GM12801 (cell line): ENCODE measurements around the gene PLEKHA6.

ENCODE experiments used
- TF ChIP-seq, protein P1 (sequence below): IDR thresholded peaks from one replicate; pipeline ENCODE4 v1.5.1; 2011; ENCODE audit warnings: control low read depth; ENCODE audit not compliant: insufficient read length; ENCODE audit errors: extremely low read depth

PLEKHA6 gene

DNA sequence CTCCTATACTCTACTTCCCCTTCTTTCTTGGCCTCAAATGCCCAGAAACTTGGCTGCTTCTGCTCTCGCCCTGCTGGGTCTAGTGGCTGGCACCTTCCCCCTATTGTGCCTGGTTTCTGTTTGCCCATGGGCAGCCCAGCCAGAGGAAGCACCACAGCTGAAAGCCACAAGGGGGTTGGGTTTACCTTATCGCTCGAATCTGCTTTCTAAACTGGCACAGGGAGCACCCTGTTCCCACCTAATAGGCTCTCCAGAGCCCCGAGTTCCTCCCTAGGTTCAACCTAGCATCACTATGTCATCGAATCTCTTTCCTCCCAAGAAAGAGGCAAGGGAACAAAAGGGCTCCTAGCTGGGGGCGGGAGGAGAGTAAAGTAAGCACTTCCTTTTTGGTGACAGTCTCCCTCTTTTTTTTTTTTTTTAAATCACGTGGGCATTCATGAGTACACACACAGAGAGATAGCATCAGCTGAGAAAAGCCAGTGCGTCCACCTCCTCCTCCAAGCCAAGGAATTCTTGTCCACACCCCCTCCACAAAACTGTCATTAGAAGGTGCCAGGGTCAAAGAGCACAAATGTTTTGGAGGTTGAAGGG lies 72.8 kb downstream of the PLEKHA6 start:
- TF ChIP-seq, protein P1, sequence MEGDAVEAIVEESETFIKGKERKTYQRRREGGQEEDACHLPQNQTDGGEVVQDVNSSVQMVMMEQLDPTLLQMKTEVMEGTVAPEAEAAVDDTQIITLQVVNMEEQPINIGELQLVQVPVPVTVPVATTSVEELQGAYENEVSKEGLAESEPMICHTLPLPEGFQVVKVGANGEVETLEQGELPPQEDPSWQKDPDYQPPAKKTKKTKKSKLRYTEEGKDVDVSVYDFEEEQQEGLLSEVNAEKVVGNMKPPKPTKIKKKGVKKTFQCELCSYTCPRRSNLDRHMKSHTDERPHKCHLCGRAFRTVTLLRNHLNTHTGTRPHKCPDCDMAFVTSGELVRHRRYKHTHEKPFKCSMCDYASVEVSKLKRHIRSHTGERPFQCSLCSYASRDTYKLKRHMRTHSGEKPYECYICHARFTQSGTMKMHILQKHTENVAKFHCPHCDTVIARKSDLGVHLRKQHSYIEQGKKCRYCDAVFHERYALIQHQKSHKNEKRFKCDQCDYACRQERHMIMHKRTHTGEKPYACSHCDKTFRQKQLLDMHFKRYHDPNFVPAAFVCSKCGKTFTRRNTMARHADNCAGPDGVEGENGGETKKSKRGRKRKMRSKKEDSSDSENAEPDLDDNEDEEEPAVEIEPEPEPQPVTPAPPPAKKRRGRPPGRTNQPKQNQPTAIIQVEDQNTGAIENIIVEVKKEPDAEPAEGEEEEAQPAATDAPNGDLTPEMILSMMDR = no peak

- TF ChIP-seq, protein P1 = no peak
These were observed 73.4 kb downstream of the PLEKHA6 start for GRCh38 chr1:204286315-204286714.

DNA sequence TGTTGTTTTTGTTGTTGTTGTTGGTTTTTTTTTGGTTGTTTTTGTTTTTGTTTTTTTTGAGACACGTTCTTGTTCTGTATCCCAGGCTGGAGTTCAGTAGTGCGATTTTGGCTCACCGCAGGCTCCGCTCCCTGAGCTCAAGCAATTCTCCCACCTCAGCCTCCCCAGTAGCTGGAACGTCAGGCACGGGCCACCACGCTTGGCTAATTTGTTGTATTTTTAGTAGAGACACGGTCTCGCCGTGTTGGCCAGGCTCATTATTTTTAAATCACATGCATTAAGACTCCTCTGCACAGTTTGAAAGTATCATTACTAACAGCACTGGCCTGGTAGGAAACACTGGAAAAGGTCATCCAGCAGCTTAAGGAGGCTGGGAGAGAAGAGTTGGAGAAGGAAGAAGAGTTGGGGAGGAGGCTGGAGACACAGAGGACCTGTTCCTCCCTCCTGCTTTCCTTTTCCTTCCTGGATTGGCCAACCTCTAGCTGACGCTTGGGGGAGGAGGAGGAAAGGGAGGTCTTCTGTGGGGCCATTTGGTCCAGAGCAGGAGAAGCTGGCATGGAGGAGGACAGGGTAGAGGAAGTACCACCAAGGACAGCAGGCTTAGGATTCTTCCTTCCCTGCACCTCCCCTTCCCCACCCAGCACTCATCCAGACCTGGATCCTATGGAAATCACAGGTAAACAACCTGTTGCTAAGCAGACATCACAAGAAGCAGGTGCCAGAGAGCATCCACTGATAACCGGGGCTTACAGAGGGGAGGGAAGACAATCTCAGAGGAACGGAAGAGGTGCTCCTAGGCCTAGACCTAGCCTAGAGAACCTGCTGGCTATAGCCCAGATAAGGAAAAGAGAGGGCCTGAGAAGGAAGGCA lies 74.1 kb downstream of the PLEKHA6 start:
- TF ChIP-seq, protein P1 = no peak

- TF ChIP-seq, protein P1 = no peak
These were observed 74.8 kb downstream of the PLEKHA6 start for GRCh38 chr1:204284929-204285328.

DNA sequence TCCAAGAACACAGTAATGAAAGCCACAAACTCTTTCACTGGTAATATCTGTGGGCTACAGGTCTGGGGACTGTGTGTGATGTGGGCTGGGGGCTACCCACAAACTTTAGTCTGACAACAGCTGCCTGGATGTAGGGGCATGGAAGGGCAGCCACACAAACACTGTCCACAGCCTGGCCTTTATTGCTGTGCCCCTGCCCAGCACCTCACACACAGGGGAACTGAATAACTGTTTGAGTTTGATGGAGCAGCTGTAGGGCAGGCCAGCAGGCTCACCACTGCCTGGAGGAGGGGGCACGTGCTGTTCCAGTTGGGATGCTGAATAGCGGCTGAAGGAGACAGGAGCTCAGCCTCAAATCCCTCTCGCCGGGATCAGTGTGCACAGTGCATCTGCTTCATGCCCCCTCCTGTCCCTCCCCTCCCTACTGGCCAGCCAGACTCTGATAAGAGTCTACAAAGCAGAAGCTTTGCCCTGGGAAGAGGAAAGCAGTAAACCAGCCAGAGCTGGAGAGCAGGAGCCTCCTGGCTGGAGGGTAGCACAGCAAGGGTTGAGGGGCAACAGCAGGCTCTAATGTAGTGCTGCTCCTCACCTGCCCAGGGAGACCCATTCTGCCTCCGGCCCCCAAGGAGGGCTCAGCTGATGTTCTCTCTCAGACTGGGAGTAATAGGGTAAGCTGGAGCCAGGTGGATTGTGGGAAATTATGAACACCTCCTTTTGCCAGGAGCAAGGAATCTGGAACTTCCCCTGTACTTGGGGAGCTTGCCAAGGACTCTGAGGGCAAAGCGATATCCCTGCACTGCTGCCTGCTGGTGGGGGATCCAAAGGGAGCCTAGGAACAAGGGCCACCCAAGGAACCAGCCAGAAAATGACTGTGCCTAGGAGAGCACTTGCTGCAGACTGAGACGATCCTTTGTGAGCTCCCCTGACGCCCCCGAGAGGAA lies 75.7 kb downstream of the PLEKHA6 start:
- TF ChIP-seq, protein P1 = no peak

GRCh38 chr1:204282761-204283221 lies 76.9 kb downstream of the PLEKHA6 start:
- TF ChIP-seq, protein P1 = no peak
